ENCODE results near the gene ZBTB20. TPM values are rescaled to one million over a fixed set of nuclear protein-coding genes. Genes with fewer than 3 reads are reported as not detected.

Gene ZBTB20
- total and polyA plus RNA-seq, 2 donors (not counting 1 experiment from before 2014, with no cell fraction given) = 4.0 to 22.5 TPM

DNA sequence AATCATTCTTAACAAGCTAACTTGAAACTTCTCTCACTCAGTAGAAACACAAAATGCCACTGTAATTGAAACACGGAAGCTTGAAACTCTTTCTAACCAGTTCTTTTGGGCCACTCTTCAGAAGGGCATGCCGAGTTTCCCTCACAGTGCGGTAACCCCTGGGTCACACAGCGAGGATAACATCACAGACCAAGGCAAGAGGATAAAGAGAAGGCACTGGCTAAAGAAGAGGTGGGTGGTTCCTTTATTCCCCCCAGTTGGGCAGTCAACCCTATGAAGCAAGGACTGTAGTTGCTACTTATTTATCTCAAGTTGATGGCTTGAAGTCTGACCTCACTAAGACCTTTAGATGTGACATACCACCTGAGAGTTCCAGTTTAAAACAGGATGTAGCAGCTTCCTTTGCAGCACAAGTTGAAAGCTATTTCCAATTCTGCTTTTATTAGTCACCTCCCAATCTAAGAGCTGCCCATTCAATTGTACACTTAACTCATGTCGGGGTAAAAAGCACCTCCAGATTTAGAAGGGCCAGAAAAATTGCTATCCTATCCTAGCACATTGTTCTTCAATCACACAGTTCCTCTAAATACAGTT is 580.8 kb downstream of the ZBTB20 start:
- no peak overlapping the region for H3K9ac ChIP-seq (ENCODE audit: insufficient read depth, low read length)
- no peaks in the 10 kb centered on the region for H3K79me2 ChIP-seq (ENCODE audit: control insufficient read depth, insufficient read depth, low read length)
- H3K27ac ChIP-seq (ENCODE audit: insufficient read depth, low read length) = no peak overlapping the region
- H3K4me3 ChIP-seq (replicated peaks in 1 of 4; ENCODE audit: control extremely low read depth in 1 of 4, insufficient read depth in 1 of 4, low read depth in 3 of 4, low read length in 4 of 4) = no peak overlapping the region
- no peak overlapping the region for H2AFZ ChIP-seq (ENCODE audit: low read length)
- no peak for DNase-seq (ENCODE audit: low read depth in 2 of 2)
- no peaks in the 10 kb centered on the region for H3K36me3 ChIP-seq (ENCODE audit: control insufficient read depth, insufficient read depth, low read length)
- no peak overlapping the region for H3K4me2 ChIP-seq (ENCODE audit: extremely low read depth, insufficient read depth, low read length)
- no peaks in the 10 kb centered on the region for H4K20me1 ChIP-seq (ENCODE audit: control insufficient read depth, extremely low read depth, insufficient read depth, low read length)
- H3K27me3 ChIP-seq (ENCODE audit: control insufficient read depth, insufficient read depth, low read length) = no peaks in the 10 kb centered on the region
- no peak for TF ChIP-seq EZH2 (IDR thresholded peaks at IDR 0.05; ENCODE audit: low read length, missing control alignments)
- TF ChIP-seq, protein P1, sequence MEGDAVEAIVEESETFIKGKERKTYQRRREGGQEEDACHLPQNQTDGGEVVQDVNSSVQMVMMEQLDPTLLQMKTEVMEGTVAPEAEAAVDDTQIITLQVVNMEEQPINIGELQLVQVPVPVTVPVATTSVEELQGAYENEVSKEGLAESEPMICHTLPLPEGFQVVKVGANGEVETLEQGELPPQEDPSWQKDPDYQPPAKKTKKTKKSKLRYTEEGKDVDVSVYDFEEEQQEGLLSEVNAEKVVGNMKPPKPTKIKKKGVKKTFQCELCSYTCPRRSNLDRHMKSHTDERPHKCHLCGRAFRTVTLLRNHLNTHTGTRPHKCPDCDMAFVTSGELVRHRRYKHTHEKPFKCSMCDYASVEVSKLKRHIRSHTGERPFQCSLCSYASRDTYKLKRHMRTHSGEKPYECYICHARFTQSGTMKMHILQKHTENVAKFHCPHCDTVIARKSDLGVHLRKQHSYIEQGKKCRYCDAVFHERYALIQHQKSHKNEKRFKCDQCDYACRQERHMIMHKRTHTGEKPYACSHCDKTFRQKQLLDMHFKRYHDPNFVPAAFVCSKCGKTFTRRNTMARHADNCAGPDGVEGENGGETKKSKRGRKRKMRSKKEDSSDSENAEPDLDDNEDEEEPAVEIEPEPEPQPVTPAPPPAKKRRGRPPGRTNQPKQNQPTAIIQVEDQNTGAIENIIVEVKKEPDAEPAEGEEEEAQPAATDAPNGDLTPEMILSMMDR (conservative IDR thresholded peaks at IDR 0.05 in 1 of 2, IDR thresholded peaks at IDR 0.05 in 1 of 2; ENCODE audit: low read depth in 1 of 2, low read length in 2 of 2) = no peak
- no peaks in the 10 kb centered on the region for H3K9me3 ChIP-seq (ENCODE audit: control insufficient read depth, insufficient read depth, low read depth, low read length)
- no peaks in the 10 kb centered on the region for H3K4me1 ChIP-seq (ENCODE audit: control insufficient read depth, extremely low read depth, insufficient read depth, low read length)

DNA sequence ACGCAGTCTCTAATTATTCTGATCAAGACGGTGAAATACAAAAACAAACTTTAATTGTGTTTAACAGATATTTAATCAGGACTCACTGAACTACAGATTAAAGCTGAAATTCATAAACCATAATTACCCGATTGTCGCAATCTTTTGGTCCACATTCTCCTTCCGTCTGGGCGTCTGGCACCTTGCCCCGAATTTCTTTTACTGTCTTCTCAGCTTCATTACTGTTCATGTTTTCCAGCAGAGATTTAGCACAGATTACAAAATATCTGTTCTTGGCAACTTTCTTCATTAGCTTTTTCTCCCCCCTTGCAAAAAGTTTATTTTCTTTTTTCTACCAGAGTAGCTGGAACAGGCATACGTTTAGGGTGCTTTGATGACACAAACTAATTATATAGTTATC is 581.9 kb downstream of the ZBTB20 start:
- no peaks in the 10 kb centered on the region for H4K20me1 ChIP-seq (ENCODE audit: control insufficient read depth, extremely low read depth, insufficient read depth, low read length)
- no peak overlapping the region for H3K9ac ChIP-seq (ENCODE audit: insufficient read depth, low read length)
- DNase-seq (ENCODE audit: low read depth in 2 of 2) = peak in 1 of 2 donors; percentile 47
- no peak overlapping the region for H2AFZ ChIP-seq (ENCODE audit: low read length)
- H3K4me3 ChIP-seq (replicated peaks in 1 of 4; ENCODE audit: control extremely low read depth in 1 of 4, insufficient read depth in 1 of 4, low read depth in 3 of 4, low read length in 4 of 4) = no peak overlapping the region
- no peaks in the 10 kb centered on the region for H3K4me1 ChIP-seq (ENCODE audit: control insufficient read depth, extremely low read depth, insufficient read depth, low read length)
- H3K9me3 ChIP-seq (ENCODE audit: control insufficient read depth, insufficient read depth, low read depth, low read length) = no peaks in the 10 kb centered on the region
- no peaks in the 10 kb centered on the region for H3K36me3 ChIP-seq (ENCODE audit: control insufficient read depth, insufficient read depth, low read length)
- H3K27ac ChIP-seq (ENCODE audit: insufficient read depth, low read length) = no peak overlapping the region
- no peaks in the 10 kb centered on the region for H3K27me3 ChIP-seq (ENCODE audit: control insufficient read depth, insufficient read depth, low read length)
- H3K79me2 ChIP-seq (ENCODE audit: control insufficient read depth, insufficient read depth, low read length) = no peaks in the 10 kb centered on the region
- TF ChIP-seq, protein P1 (conservative IDR thresholded peaks at IDR 0.05 in 1 of 2, IDR thresholded peaks at IDR 0.05 in 1 of 2; ENCODE audit: low read depth in 1 of 2, low read length in 2 of 2) = no peak
- no peak for TF ChIP-seq EZH2 (IDR thresholded peaks at IDR 0.05; ENCODE audit: low read length, missing control alignments)
- no peak overlapping the region for H3K4me2 ChIP-seq (ENCODE audit: extremely low read depth, insufficient read depth, low read length)

DNA sequence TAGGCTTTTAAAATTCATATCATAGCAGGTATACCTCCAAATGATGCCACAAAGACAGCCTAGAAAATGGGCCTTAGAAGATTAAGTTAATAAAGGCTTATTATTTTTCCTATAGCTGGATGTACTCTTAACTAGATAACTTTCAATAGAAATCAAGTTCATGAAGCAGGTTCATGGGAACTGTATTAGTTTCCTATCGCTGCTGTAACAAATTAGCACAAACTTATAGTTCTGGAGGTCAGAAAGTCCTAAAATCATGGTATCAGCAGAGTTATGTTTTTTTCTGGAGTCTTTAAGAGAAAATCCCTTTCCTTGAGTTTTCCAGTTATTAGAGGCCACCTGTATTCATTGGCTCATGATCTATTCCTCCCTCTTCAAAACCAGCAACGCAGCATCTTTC is 583.4 kb downstream of the ZBTB20 start:
- no peak overlapping the region for H3K27ac ChIP-seq (ENCODE audit: insufficient read depth, low read length)

More for the DNA sequence above, 583.4 kb downstream of the ZBTB20 start:
- Histone ChIP-seq H3K79me2 (ENCODE audit: control insufficient read depth, insufficient read depth, low read length) (no peaks in the 10 kb centered on the region), H3K4me1 (ENCODE audit: control insufficient read depth, extremely low read depth, insufficient read depth, low read length) (no peaks in the 10 kb centered on the region), H3K4me3 (replicated peaks in 1 of 4; ENCODE audit: control extremely low read depth in 1 of 4, insufficient read depth in 1 of 4, low read depth in 3 of 4, low read length in 4 of 4) (no peak overlapping the region), H3K9me3 (ENCODE audit: control insufficient read depth, insufficient read depth, low read depth, low read length) (no peaks in the 10 kb centered on the region), H3K36me3 (ENCODE audit: control insufficient read depth, insufficient read depth, low read length) (no peaks in the 10 kb centered on the region), H3K27me3 (ENCODE audit: control insufficient read depth, insufficient read depth, low read length) (no peaks in the 10 kb centered on the region), H3K9ac (ENCODE audit: insufficient read depth, low read length) (no peak overlapping the region), H3K4me2 (ENCODE audit: extremely low read depth, insufficient read depth, low read length) (no peak overlapping the region), H4K20me1 (ENCODE audit: control insufficient read depth, extremely low read depth, insufficient read depth, low read length) (no peaks in the 10 kb centered on the region), H2AFZ (ENCODE audit: low read length) (no peak overlapping the region)
- no peak for DNase-seq (ENCODE audit: low read depth in 2 of 2)
- no peak for TF ChIP-seq EZH2 (IDR thresholded peaks at IDR 0.05; ENCODE audit: low read length, missing control alignments)
- TF ChIP-seq, protein P1 (conservative IDR thresholded peaks at IDR 0.05 in 1 of 2, IDR thresholded peaks at IDR 0.05 in 1 of 2; ENCODE audit: low read depth in 1 of 2, low read length in 2 of 2) = no peak
